ENCODE results near the gene TTLL5. TPM values are rescaled to one million over a fixed set of nuclear protein-coding genes. Genes with fewer than 3 reads are reported as not detected.

The TTLL5 gene
- total and polyA plus RNA-seq, 8 donors, result 10.1 to 48.4 (median 17.3) TPM

DNA sequence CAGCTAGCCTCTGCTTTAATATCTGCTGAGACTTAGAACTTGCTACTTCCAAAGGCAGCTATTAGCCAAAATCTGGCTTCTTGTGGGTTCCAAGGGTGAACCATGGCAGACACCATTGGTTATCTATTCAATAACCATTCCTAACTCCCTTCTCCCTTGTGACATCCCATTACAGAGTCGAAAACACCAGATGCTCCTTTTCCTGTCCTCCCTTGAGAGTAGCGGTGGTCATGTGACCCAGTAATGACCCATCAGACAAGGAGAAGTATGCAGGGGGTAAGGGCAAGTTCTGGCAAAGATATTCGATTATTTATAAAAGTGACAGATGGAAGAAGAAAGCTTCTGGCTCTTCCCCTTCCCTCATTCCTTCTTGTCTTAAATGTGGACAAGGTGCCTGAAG lies 300.6 kb downstream of the TTLL5 start:
- no peak overlapping the region for H3K27ac ChIP-seq
- peaks cover 5 to 99% (median 85%) of the 10 kb centered on the region in 4 donors for H3K36me3 ChIP-seq
- no peaks in the 10 kb centered on the region for H3K4me1 ChIP-seq
- WGBS, 5 donors, result 76 to 88% (median 84%) methylated on average over 3 of the region's 3 CpGs
- DNase-seq, result no peak
- intact Hi-C loops (cut with DNase I; ENCODE audit: low total_unique reads), result no loop called here
- no peak for TF ChIP-seq POLR2A (IDR thresholded peaks at IDR 0.05)
- TF ChIP-seq EP300 (IDR thresholded peaks at IDR 0.05), result no peak
- no peak for TF ChIP-seq POLR2AphosphoS5 (IDR thresholded peaks at IDR 0.05)
- TF ChIP-seq, protein P1, sequence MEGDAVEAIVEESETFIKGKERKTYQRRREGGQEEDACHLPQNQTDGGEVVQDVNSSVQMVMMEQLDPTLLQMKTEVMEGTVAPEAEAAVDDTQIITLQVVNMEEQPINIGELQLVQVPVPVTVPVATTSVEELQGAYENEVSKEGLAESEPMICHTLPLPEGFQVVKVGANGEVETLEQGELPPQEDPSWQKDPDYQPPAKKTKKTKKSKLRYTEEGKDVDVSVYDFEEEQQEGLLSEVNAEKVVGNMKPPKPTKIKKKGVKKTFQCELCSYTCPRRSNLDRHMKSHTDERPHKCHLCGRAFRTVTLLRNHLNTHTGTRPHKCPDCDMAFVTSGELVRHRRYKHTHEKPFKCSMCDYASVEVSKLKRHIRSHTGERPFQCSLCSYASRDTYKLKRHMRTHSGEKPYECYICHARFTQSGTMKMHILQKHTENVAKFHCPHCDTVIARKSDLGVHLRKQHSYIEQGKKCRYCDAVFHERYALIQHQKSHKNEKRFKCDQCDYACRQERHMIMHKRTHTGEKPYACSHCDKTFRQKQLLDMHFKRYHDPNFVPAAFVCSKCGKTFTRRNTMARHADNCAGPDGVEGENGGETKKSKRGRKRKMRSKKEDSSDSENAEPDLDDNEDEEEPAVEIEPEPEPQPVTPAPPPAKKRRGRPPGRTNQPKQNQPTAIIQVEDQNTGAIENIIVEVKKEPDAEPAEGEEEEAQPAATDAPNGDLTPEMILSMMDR (IDR thresholded peaks at IDR 0.05), result no peak
- no peaks in the 10 kb centered on the region for H3K27me3 ChIP-seq
- no peaks in the 10 kb centered on the region for H3K9me3 ChIP-seq
- H3K4me3 ChIP-seq, result no peak overlapping the region

DNA sequence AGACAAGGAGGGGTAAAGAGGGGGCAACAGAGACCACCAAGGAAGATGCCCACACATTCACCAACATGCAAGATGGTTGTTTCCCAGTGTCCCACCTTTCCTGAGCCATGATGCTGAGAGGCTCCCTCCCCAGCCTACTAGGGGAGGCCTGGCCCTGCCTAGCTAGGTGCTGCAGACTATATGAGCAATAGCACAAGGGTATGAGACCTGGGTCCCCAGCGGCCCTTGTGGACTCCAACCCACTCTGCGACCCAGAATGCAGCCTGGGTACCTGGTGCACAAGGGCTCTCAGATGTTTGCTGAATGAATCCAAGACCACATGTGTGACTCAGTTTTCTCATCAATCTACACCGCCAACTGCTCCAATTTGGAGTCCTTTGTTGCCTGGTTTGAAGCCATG lies 306.8 kb downstream of the TTLL5 start:
- 88 to 99% (median 94%) methylated on average over 3 of the region's 3 CpGs for WGBS, 5 donors
- H3K27ac ChIP-seq, result no peak overlapping the region
- H3K4me3 ChIP-seq, result no peak overlapping the region
- no peak for DNase-seq
- H3K4me1 ChIP-seq, result no peaks in the 10 kb centered on the region
- no peaks in the 10 kb centered on the region for H3K9me3 ChIP-seq
- TF ChIP-seq EP300 (IDR thresholded peaks at IDR 0.05) (no peak), POLR2AphosphoS5 (IDR thresholded peaks at IDR 0.05) (no peak), POLR2A (IDR thresholded peaks at IDR 0.05) (no peak)
- TF ChIP-seq, protein P1 (IDR thresholded peaks at IDR 0.05), result no peak
- H3K27me3 ChIP-seq, result no peaks in the 10 kb centered on the region
- peaks cover 14 to 89% (median 76%) of the 10 kb centered on the region in 4 donors for H3K36me3 ChIP-seq
- intact Hi-C loops (cut with DNase I; ENCODE audit: low total_unique reads), result no loop called here

DNA sequence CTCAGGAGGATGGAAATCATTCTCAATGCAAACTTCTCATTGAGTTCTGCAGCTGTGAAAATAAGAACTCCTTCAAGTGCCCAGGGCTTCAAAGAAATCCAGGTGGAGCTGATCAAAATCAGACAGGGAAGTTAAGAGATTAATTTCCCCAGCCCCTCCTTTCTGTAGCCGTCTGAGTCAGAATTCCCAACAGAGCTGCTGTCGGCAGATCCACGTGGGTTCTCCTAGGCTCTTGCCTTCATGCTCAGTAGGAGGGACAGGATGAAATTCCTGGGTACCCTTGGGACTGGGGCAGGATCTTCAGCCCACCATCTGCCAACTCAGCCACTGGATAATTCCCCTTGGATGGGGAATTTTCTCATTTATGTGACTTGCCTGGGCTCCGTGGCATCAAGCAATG lies 307.4 kb downstream of the TTLL5 start:
- Histone ChIP-seq H3K4me3 (no peak overlapping the region), H3K27me3 (no peaks in the 10 kb centered on the region), H3K4me1 (no peaks in the 10 kb centered on the region), H3K36me3 (peaks cover 14 to 83% (median 70%) of the 10 kb centered on the region in 4 donors), H3K27ac (peak overlapping the region in 1 of 5 donors; percentile 36), H3K9me3 (no peaks in the 10 kb centered on the region)
- intact Hi-C loops (cut with DNase I; ENCODE audit: low total_unique reads), result no loop called here
- DNase-seq, result peak in 1 of 2 donors; percentile 29
- no peak for TF ChIP-seq POLR2A (IDR thresholded peaks at IDR 0.05)
- TF ChIP-seq, protein P1 (IDR thresholded peaks at IDR 0.05), result no peak
- 39 to 88% (median 54%) methylated on average over 1 to 4 of the region's 4 CpGs for WGBS, 5 donors

DNA sequence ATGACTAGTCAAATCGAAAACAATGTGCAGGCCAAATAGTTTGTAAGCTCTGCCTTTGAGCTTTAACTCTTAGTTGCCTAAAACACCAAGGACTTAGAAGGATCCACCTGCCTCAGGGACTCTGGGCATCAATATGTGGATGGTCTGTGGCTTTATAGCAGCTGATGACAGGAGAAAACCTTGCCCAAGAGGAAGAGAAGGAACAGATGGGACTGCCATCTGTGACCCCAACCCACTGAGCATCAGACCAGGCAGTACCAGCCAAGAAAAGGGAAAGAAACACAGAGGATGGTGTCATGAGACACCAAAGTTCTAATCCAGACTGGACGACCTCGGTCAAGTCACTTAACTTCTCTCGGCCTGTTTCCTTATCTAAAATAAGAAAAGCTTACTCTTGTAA lies 308.1 kb downstream of the TTLL5 start:
- Histone ChIP-seq H3K36me3 (peaks cover 14 to 76% (median 64%) of the 10 kb centered on the region in 4 donors), H3K9me3 (no peaks in the 10 kb centered on the region), H3K27ac (peak overlapping the region in 1 of 5 donors; percentile 36), H3K4me1 (no peaks in the 10 kb centered on the region), H3K4me3 (no peak overlapping the region), H3K27me3 (no peaks in the 10 kb centered on the region)
- WGBS, 5 donors, result 71 to 84% (median 78%) methylated on average over 4 of the region's 4 CpGs
- intact Hi-C loops (cut with DNase I; ENCODE audit: low total_unique reads), result no loop called here
- DNase-seq, result no peak
- TF ChIP-seq POLR2AphosphoS5 (IDR thresholded peaks at IDR 0.05) (no peak), POLR2A (IDR thresholded peaks at IDR 0.05) (no peak), EP300 (IDR thresholded peaks at IDR 0.05) (no peak)
- TF ChIP-seq, protein P1 (IDR thresholded peaks at IDR 0.05), result no peak
